Osteoblast (primary cell): ENCODE measurements around the gene SLC25A15. TPM values are rescaled to one million over a fixed set of nuclear protein-coding genes. Genes with fewer than 3 reads are reported as not detected.
"Not testable (repeated sequence)": the region's sequence is repeated elsewhere in the genome, so short reads cannot be mapped to it uniquely, and the experiment has no call there.

ENCODE experiments used
- DNase-seq: peaks from one replicate; pipeline ENCODE4 v3.0.0; 2011; ENCODE audit warnings: low spot score, mixed read lengths; ENCODE audit not compliant: insufficient read length; ENCODE audit errors: missing footprints
- H2AFZ ChIP-seq: 2 replicates; pipeline ENCODE4 v1.6.0; 2011; ENCODE audit warnings: mild to moderate bottlenecking, low read length
- H3K27ac ChIP-seq: 2 replicates; pipeline ENCODE4 v1.5.1; 2011; ENCODE audit warnings: mild to moderate bottlenecking, low read depth, low read length, moderate library complexity
- H3K27me3 ChIP-seq: 2 replicates; pipeline ENCODE4 v1.6.0; 2012; ENCODE audit warnings: mild to moderate bottlenecking, control low read depth, inconsistent platforms, low read length, moderate library complexity; ENCODE audit not compliant: insufficient read depth
- H3K36me3 ChIP-seq: 2 replicates; pipeline ENCODE4 v1.5.1; 2011; ENCODE audit warnings: mild to moderate bottlenecking, low read length, control low read depth, moderate library complexity; ENCODE audit not compliant: insufficient read depth
- H3K4me1 ChIP-seq: 2 replicates; pipeline ENCODE4 v1.5.1; 2011; ENCODE audit warnings: mild to moderate bottlenecking, low read length, control low read depth, moderate library complexity; ENCODE audit not compliant: insufficient read depth
- H3K4me2 ChIP-seq: 2 replicates; pipeline ENCODE4 v1.6.0; 2011; ENCODE audit warnings: mild to moderate bottlenecking, low read length; ENCODE audit not compliant: insufficient read depth
- H3K4me3 ChIP-seq: fragments of 200-600 bp; sonication (generic); 3 replicates; pipeline ENCODE4 v1.5.1; 2012; ENCODE audit warnings: mild to moderate bottlenecking, low read length, inconsistent platforms; ENCODE audit not compliant: insufficient read depth
- H3K79me2 ChIP-seq: 2 replicates; pipeline ENCODE4 v1.6.0; 2012; ENCODE audit warnings: mild to moderate bottlenecking, low read length, control low read depth, inconsistent platforms; ENCODE audit not compliant: insufficient read depth
- H3K9me3 ChIP-seq: 2 replicates; pipeline ENCODE4 v1.5.1; 2011; ENCODE audit warnings: low read depth, low read length, control low read depth
- H4K20me1 ChIP-seq: 2 replicates; pipeline ENCODE4 v1.6.0; 2012; ENCODE audit warnings: mild to moderate bottlenecking, low read length, control low read depth; ENCODE audit not compliant: insufficient read depth
- total RNA-seq: library from RNA; depleted of rRNA; stranded (reverse); fragments of >200 nt; gene quantifications from 2 replicates; pipeline ENCODE4 v1.2.3, GENCODE V29; 2012
- TF ChIP-seq, protein P1 (sequence below): IDR thresholded peaks from 2 replicates; pipeline ENCODE4 v1.5.1; 2011; ENCODE audit warnings: mild to moderate bottlenecking, low read depth, low read length, moderate library complexity; ENCODE audit errors: extremely low read depth

Gene SLC25A15
- total RNA-seq, 1 donor = 9.4 TPM

DNA sequence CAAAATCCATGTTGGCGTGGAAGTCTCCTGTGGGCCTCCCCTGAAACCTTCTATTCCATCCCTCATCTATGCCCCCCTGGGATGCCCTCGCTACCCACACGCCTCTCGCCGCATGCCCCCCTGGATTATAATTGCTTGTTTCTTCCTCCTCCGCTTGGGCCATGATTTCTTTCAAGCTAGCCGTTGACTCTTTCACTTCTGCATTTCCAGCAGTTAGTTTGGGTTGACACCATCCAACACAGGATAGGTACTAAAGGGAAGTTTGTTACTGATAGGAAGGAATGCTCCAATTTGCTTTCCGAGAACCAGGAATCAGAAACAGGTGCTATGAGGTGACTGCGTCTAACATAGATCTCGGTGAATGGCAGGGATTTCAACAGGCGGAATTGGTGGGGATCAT lies 7.7 kb upstream of the SLC25A15 start:
- no peak for DNase-seq
- Histone ChIP-seq H4K20me1 (no peaks in the 10 kb centered on the region), H3K27me3 (no peaks in the 10 kb centered on the region), H3K4me2 (no peak overlapping the region), H3K36me3 (no peaks in the 10 kb centered on the region), H2AFZ (no peak overlapping the region), H3K4me3 (no peak overlapping the region), H3K4me1 (peaks cover 12% of the 10 kb centered on the region), H3K79me2 (no peaks in the 10 kb centered on the region), H3K27ac (no peak overlapping the region), H3K9me3 (no peaks in the 10 kb centered on the region)
- TF ChIP-seq, protein P1, sequence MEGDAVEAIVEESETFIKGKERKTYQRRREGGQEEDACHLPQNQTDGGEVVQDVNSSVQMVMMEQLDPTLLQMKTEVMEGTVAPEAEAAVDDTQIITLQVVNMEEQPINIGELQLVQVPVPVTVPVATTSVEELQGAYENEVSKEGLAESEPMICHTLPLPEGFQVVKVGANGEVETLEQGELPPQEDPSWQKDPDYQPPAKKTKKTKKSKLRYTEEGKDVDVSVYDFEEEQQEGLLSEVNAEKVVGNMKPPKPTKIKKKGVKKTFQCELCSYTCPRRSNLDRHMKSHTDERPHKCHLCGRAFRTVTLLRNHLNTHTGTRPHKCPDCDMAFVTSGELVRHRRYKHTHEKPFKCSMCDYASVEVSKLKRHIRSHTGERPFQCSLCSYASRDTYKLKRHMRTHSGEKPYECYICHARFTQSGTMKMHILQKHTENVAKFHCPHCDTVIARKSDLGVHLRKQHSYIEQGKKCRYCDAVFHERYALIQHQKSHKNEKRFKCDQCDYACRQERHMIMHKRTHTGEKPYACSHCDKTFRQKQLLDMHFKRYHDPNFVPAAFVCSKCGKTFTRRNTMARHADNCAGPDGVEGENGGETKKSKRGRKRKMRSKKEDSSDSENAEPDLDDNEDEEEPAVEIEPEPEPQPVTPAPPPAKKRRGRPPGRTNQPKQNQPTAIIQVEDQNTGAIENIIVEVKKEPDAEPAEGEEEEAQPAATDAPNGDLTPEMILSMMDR = no peak

DNA sequence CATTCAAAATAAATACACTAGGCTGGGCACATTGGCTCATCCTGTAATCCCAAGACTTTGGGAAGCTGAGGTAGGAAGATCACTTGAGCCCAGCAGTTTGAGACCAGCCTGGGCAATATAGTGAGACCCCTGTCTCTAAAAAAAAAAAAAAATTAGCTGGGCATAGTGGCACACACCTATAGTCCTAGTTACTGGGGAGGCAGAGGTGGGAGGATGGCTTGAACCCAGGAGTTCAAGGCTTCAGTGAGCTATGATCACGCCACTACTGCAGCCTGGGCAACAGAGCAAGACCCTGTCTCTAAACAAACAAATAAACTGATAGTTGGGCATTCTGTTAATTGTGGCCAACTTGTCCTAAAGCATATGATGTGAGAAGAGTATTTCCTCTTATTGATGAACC lies 6.4 kb upstream of the SLC25A15 start:
- H2AFZ ChIP-seq, H3K9me3 ChIP-seq, H4K20me1 ChIP-seq, DNase-seq, H3K27me3 ChIP-seq, H3K79me2 ChIP-seq, H3K27ac ChIP-seq, H3K4me2 ChIP-seq, H3K4me3 ChIP-seq, H3K36me3 ChIP-seq: not testable (repeated sequence)
- peaks cover 12% of the 10 kb centered on the region for H3K4me1 ChIP-seq

DNA sequence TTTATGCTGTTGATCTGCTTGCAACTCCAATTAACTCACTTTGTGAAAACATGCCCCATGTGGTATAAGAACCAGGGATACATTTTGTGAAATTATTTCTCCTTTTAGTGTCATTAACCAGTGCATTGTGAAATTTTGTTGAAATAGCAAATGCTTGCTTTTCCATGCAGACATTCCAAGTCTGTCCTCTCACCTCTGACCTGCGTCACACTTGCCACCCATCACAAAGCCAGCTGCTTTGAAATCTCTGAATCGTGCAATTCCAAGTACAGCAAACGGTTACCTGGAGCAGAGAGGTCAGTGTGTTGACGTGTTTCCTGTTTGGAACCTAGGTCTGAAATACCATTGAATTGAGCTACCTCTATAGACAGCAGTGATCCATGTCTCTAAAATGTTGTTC lies 4.9 kb upstream of the SLC25A15 start:
- H3K4me1 ChIP-seq = peaks cover 16% of the 10 kb centered on the region
- no peaks in the 10 kb centered on the region for H3K9me3 ChIP-seq
- H3K36me3 ChIP-seq = no peaks in the 10 kb centered on the region
- H3K4me2 ChIP-seq = no peak overlapping the region
- H3K27me3 ChIP-seq = no peaks in the 10 kb centered on the region
- TF ChIP-seq, protein P1 = no peak
- DNase-seq = no peak
- H3K4me3 ChIP-seq = no peak overlapping the region
- H4K20me1 ChIP-seq = no peaks in the 10 kb centered on the region
- H3K27ac ChIP-seq = no peak overlapping the region
- no peak overlapping the region for H2AFZ ChIP-seq
- H3K79me2 ChIP-seq = no peaks in the 10 kb centered on the region

DNA sequence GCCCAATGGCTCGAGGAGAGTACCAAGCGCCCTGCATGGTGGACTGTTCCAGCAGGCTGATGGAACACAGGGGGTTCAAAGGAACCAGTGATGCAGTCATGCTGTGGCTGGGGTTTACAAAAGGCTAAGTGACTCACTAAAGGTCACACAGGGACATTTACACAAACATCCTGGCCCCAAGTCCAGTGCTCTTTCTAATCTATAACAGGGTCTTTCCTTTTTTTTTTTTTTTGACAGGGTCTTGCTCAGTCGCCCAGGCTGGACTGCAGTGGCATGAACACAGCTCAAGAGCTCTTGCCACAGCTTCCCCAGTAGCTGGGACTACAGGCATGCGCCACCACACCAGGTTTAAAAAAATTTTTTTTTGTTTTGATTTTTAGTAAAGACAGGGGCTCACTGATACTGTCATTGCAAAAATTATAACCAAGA lies 2.8 kb upstream of the SLC25A15 start:
- Histone ChIP-seq H3K79me2 (peaks cover 4% of the 10 kb centered on the region), H2AFZ (no peak overlapping the region), H3K27me3 (no peaks in the 10 kb centered on the region), H3K27ac (no peak overlapping the region), H3K36me3 (no peaks in the 10 kb centered on the region), H3K4me3 (no peak overlapping the region), H4K20me1 (no peaks in the 10 kb centered on the region), H3K9me3 (no peaks in the 10 kb centered on the region), H3K4me2 (no peak overlapping the region), H3K4me1 (peaks cover 20% of the 10 kb centered on the region)
- TF ChIP-seq, protein P1 = no peak
- DNase-seq = no peak

DNA sequence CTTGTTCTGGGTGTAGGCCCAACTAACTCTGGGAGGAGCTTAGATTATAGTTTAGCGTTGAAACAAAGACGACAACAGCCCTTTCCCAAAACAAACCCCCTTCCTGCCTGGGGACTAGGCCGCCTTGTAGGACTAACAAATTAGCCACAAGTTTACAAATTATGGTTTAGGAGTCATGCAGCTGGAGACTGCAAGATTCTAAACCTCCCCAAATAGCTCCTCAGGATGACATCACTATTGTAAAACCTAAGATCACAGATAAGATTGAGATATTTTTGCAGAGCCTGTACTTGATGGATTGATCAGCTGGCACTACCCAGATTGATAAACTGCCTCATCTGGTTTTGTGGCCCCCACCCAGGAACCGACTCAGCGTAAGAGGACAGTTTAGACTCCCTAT lies 2.3 kb upstream of the SLC25A15 start:
- H3K4me1 ChIP-seq = peaks cover 20% of the 10 kb centered on the region
- H3K4me3 ChIP-seq = no peak overlapping the region
- no peak overlapping the region for H2AFZ ChIP-seq
- DNase-seq = no peak
- H3K9me3 ChIP-seq = no peaks in the 10 kb centered on the region
- H3K36me3 ChIP-seq = no peaks in the 10 kb centered on the region
- H3K79me2 ChIP-seq = peaks cover 6% of the 10 kb centered on the region
- H3K4me2 ChIP-seq = no peak overlapping the region
- no peaks in the 10 kb centered on the region for H3K27me3 ChIP-seq
- no peaks in the 10 kb centered on the region for H4K20me1 ChIP-seq
- H3K27ac ChIP-seq = no peak overlapping the region
- TF ChIP-seq, protein P1 = no peak

DNA sequence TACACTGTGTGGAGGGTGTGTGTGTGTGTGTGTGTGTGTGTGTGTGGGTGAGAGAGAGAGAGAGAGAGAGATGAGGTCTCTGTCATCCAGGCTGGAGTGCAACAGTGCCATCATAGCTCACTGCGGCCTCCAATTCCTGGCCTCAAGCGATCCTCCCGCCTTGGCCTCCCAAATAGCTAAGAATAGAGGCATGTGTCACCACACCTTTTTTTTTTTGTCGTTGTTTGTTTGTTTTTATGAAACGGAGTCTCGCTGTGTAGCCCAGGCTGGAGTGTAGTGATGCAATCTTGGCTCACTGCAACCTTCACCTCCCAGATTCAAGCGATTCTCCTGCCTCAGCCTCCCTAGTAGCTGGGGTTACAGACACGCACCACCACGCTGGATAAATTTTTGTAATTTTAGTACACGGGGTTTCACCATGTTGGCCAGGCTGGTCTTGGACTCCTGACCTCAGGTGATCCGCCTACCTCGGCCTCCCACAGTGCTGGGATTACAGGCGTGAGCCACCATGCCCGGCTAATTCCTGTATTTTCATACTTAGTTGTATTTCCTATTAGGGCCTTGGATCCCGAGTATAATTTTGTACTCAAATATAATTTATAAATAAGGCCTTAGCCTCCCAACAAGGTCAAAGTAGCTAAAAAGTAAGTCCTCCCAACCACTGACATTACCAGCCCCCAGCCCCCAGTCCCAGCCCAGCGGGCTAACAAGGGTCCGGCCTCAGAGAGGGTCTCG lies 704 bp upstream of the SLC25A15 start:
- not testable (repeated sequence) for H3K9me3 ChIP-seq, H3K79me2 ChIP-seq, H4K20me1 ChIP-seq, H3K27me3 ChIP-seq, DNase-seq, H3K36me3 ChIP-seq
- peak overlapping the region; percentile 84 for H3K4me3 ChIP-seq
- H3K4me1 ChIP-seq = peaks cover 20% of the 10 kb centered on the region
- H2AFZ ChIP-seq = peak overlapping the region; percentile 83
- peak overlapping the region; percentile 51 for H3K27ac ChIP-seq
- peak overlapping the region; percentile 83 for H3K4me2 ChIP-seq
